Measurements from ENCODE around the gene NRXN3.

DNA sequence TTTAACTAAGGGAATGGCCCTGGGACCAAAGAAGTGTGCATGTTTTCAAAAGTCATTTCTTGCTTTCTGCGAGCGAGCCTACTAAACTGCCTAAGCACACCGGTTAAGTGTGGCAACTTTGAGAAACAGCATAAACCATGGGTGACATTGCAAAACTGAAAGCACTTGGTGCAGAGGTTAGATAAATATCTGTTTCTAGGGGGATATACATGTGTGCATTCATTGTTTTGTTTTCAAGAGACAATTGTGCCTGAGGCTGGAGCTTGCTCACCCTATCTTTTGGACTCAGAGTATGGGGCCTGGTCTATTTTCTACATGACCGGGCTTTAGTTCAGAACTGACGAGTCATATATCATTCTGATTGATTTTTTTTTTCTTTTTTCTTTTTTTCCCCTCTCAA is 923.4 kb downstream of the NRXN3 start:
- TF ChIP-seq CTCF (IDR thresholded peaks at IDR 0.05; ENCODE audit: insufficient read depth, low read length, poor library complexity, severe bottlenecking) = no peak
- no peak for TF ChIP-seq EZH2phosphoT487 (conservative IDR thresholded peaks at IDR 0.05; ENCODE audit: low read length)
